Caco-2 (cell line): ENCODE results near the gene GATAD2B. TPM values are rescaled to one million over a fixed set of nuclear protein-coding genes. Genes with fewer than 3 reads are reported as not detected.
"Not testable (repeated sequence)": the region's sequence is repeated elsewhere in the genome, so short reads cannot be mapped to it uniquely, and the experiment has no call there.

ENCODE experiments used
- BruUV-seq: library from RNA; stranded (reverse); fragments of 400-500 nt; replicated peaks from 2 replicates; lab custom pipeline; 2021; lab: Mats Ljungman, UMichigan
- CTCF ChIA-PET: fragments of 300-600 bp; sonication (Branson Sonifier 250); formaldehyde crosslinking; loops from one replicate; lab custom pipeline; 2022; ENCODE audit warnings: antibody characterized with exemption; lab: Charles Lee
- POLR2A ChIA-PET: fragments of 300-600 bp; sonication (Branson Sonifier 250); formaldehyde crosslinking; loops from one replicate; lab custom pipeline; 2022; ENCODE audit warnings: antibody characterized with exemption; lab: Charles Lee
- DNase-seq, 2 experiments: peaks; one replicate each; pipeline versions ENCODE4 v3.0.0 to v3.0.0-alpha.2; 2020 to 2022
- H3K27me3 ChIP-seq: replicated peaks from 2 replicates; pipeline ENCODE4 v1.6.0; 2011; ENCODE audit warnings: low read length; ENCODE audit not compliant: control insufficient read depth, insufficient read depth
- H3K36me3 ChIP-seq: 2 replicates; pipeline ENCODE4 v1.5.1; 2011; ENCODE audit warnings: low read length; ENCODE audit not compliant: control insufficient read depth, insufficient read depth
- H3K4me1 ChIP-seq: fragments of 250-450 bp; sonication (Bioruptor Pico); 2 replicates; pipeline ENCODE4 v1.5.1; 2020; ENCODE audit warnings: mild to moderate bottlenecking
- H3K4me3 ChIP-seq: 2 replicates; pipeline ENCODE4 v1.5.1; 2011; ENCODE audit warnings: low read depth, mild to moderate bottlenecking, control low read depth, low read length
- H3K9me3 ChIP-seq: fragments of 250-450 bp; sonication (Bioruptor Pico); 2 replicates; pipeline ENCODE4 v1.5.1; 2020; ENCODE audit warnings: mild to moderate bottlenecking, moderate library complexity
- H3K27ac Mint-ChIP-seq: one replicate; pipeline ENCODE4 v1.8.0; 2022; ENCODE audit warnings: mixed read lengths; ENCODE audit not compliant: unreplicated experiment
- H3K27me3 Mint-ChIP-seq: one replicate; pipeline ENCODE4 v1.8.0; 2022; ENCODE audit warnings: mixed read lengths; ENCODE audit not compliant: insufficient read depth, unreplicated experiment
- H3K36me3 Mint-ChIP-seq: one replicate; pipeline ENCODE4 v1.8.0; 2022; ENCODE audit warnings: mild to moderate bottlenecking, mixed read lengths; ENCODE audit not compliant: insufficient read depth, unreplicated experiment
- H3K4me1 Mint-ChIP-seq: one replicate; pipeline ENCODE4 v1.8.0; 2022; ENCODE audit warnings: low read depth, mixed read lengths; ENCODE audit not compliant: unreplicated experiment
- H3K4me3 Mint-ChIP-seq: one replicate; pipeline ENCODE4 v1.8.0; 2022; ENCODE audit warnings: mild to moderate bottlenecking, moderate library complexity, mixed read lengths; ENCODE audit not compliant: unreplicated experiment
- H3K9me3 Mint-ChIP-seq: one replicate; pipeline ENCODE4 v1.8.0; 2022; ENCODE audit warnings: mixed read lengths; ENCODE audit not compliant: unreplicated experiment
- intact Hi-C: fragments of 100-400 bp; cut with micrococcal nuclease; formaldehyde crosslinking; loops from one replicate; pipeline ENCODE4 v1.10.0; 2022; ENCODE audit not compliant: unreplicated experiment
- total RNA-seq: library from RNA; stranded (reverse); gene quantifications from 2 replicates; pipeline ENCODE4 v1.2.3, GENCODE V29; 2022
- TF ChIP-seq, protein P1 (sequence below), 2 experiments: fragments of 200-600 bp in 1 of 2; IDR thresholded peaks; 1 replicate in 1 of 2; 2 replicates in 1 of 2; pipeline versions ENCODE4 v1.5.1 to v1.8.0; 2011 to 2022; ENCODE audit warnings: antibody characterized with exemption in 1 of 2, control low read depth in 1 of 2, inconsistent platforms in 1 of 2, low read depth in 1 of 2, low read length in 1 of 2, mild to moderate bottlenecking in 1 of 2, moderate library complexity in 1 of 2; ENCODE audit not compliant: insufficient read depth in 1 of 2, severe bottlenecking in 1 of 2, unreplicated experiment in 1 of 2

The GATAD2B gene
- total RNA-seq, 1 experiment from 2014 or later: 38.0 TPM

DNA sequence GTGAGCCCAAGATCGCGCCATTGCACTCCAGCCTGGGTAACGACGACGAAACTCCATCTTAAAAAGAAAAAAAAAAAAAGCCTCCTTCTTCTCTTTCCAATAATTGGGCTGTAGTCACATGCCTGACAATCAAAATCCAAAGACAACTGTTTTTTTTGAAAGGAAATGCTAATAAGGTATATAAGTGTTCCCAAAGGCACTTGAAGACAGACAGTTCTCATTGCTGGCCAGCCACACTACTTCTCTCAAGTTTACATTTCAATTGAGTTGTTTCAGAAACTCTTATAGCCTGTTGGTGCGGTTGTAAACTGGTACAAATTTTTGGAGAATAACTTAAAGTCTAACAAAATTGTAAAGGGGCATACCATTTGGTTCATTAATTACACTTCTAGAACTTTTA lies 23.3 kb downstream of the GATAD2B start:
- Mint-ChIP-seq H3K4me3 (no peak overlapping the region), H3K9me3 (no peaks in the 10 kb centered on the region), H3K4me1 (no peaks in the 10 kb centered on the region), H3K27me3 (no peaks in the 10 kb centered on the region), H3K27ac (no peak overlapping the region), H3K36me3 (peaks cover 17% of the 10 kb centered on the region)
- CTCF ChIA-PET: no interaction called here
- Histone ChIP-seq H3K36me3 (no peaks in the 10 kb centered on the region), H3K4me3 (no peak overlapping the region), H3K4me1 (no peaks in the 10 kb centered on the region), H3K9me3 (no peaks in the 10 kb centered on the region), H3K27me3 (no peaks in the 10 kb centered on the region)
- POLR2A ChIA-PET: no interaction called here
- TF ChIP-seq, protein P1, sequence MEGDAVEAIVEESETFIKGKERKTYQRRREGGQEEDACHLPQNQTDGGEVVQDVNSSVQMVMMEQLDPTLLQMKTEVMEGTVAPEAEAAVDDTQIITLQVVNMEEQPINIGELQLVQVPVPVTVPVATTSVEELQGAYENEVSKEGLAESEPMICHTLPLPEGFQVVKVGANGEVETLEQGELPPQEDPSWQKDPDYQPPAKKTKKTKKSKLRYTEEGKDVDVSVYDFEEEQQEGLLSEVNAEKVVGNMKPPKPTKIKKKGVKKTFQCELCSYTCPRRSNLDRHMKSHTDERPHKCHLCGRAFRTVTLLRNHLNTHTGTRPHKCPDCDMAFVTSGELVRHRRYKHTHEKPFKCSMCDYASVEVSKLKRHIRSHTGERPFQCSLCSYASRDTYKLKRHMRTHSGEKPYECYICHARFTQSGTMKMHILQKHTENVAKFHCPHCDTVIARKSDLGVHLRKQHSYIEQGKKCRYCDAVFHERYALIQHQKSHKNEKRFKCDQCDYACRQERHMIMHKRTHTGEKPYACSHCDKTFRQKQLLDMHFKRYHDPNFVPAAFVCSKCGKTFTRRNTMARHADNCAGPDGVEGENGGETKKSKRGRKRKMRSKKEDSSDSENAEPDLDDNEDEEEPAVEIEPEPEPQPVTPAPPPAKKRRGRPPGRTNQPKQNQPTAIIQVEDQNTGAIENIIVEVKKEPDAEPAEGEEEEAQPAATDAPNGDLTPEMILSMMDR (IDR thresholded peaks at IDR 0.05; ENCODE audit: insufficient read depth in 1 of 2, low read depth in 1 of 2, low read length in 1 of 2, severe bottlenecking in 1 of 2, unreplicated experiment in 1 of 2): no peak
- no peak for DNase-seq
- intact Hi-C loops: no loop called here
- BruUV-seq: no TSS peak

DNA sequence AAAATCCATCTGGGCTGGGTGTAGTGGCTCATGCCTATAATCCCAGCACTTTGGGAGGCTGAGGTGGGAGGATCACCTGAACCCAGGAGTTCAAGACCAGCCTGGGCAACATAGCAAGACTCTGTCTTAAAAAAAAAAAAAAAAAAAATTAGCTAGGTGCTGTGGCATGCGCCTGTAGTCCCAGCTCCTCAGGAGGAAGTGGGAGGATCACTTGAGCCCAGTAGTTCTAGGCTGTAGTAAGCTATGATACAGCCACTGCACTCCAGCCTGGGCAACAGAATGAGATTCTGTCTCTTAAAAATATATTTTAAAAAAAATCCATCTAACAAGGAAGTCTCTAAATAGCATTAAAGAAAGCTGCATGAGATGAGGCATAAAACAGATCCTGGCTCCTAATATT lies 26.9 kb downstream of the GATAD2B start:
- H3K27ac Mint-ChIP-seq, POLR2A ChIA-PET: not testable (repeated sequence)
- CTCF ChIA-PET: interaction anchor here (0.5 kb wide), 1 partner anchor 13 kb away, joined by 6 read pairs; no protein-coding TSS in a partner anchor

DNA sequence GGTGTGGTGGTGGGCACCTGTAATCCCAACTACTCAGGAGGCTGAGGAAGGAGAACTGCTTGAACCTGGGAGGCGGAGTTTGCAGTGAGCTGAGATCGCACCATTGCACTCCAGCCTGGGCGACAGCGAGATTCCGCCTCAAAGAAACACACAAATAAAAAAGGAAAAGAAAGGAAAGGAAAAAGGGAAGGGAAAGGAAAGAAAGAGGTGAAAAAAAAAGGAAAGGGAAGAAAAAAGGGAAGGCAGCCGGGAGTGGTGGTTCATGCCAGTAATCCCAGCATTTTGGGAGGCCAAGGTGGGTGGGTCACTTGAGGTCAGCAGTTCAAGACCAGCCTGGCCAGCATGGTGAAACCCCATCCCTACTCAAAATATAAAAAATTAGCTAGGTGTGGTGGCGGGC lies 31.7 kb downstream of the GATAD2B start:
- H3K36me3 Mint-ChIP-seq: peaks cover 30% of the 10 kb centered on the region
- POLR2A ChIA-PET: not testable (repeated sequence)

More for the DNA sequence above, 26.9 kb downstream of the GATAD2B start:
- DNase-seq, H3K27me3 ChIP-seq, H3K27me3 Mint-ChIP-seq, H3K36me3 ChIP-seq, intact Hi-C loops, H3K4me3 ChIP-seq, BruUV-seq, H3K9me3 Mint-ChIP-seq, H3K4me3 Mint-ChIP-seq, H3K4me1 ChIP-seq, H3K4me1 Mint-ChIP-seq, H3K9me3 ChIP-seq: not testable (repeated sequence)
- H3K36me3 Mint-ChIP-seq: peaks cover 28% of the 10 kb centered on the region

DNA sequence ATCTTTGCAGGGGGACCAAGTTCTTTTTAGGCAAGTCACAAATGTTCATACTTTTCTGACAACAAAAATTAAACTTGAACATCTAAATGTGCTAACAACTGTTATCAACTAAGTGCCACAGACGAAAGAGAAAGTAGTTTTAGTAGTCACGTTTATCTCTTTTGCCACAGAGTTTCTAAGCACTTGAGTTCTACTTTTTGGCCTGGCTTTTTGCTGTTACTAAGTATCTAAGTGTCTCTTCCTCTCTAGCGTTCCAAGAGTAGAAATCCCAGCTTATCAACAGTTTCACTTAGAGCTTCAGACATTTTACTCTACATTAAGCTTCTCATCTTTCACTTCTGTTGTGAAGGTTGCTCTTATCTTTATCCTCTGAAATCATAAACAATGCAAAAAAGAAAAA lies 34.2 kb downstream of the GATAD2B start:
- DNase-seq: no peak
- Mint-ChIP-seq H3K4me3 (no peak overlapping the region), H3K36me3 (peaks cover 30% of the 10 kb centered on the region), H3K4me1 (no peaks in the 10 kb centered on the region), H3K27ac (no peak overlapping the region), H3K27me3 (no peaks in the 10 kb centered on the region), H3K9me3 (no peaks in the 10 kb centered on the region)
- BruUV-seq: no TSS peak
- Histone ChIP-seq H3K27me3 (no peaks in the 10 kb centered on the region), H3K9me3 (no peaks in the 10 kb centered on the region), H3K36me3 (no peaks in the 10 kb centered on the region; the same call in 1 of the 2 replicates), H3K4me1 (no peaks in the 10 kb centered on the region), H3K4me3 (no peak overlapping the region)
- CTCF ChIA-PET: no interaction called here
- TF ChIP-seq, protein P1 (IDR thresholded peaks at IDR 0.05; ENCODE audit: insufficient read depth in 1 of 2, low read depth in 1 of 2, low read length in 1 of 2, severe bottlenecking in 1 of 2, unreplicated experiment in 1 of 2): no peak
- POLR2A ChIA-PET: interaction anchor here (0.5 kb wide), 1 partner anchor 22 kb away, joined by 3 read pairs; no protein-coding TSS in a partner anchor
- intact Hi-C loops: no loop called here

More for the DNA sequence above, 31.7 kb downstream of the GATAD2B start:
- H3K4me1 ChIP-seq, DNase-seq, H3K9me3 ChIP-seq, CTCF ChIA-PET, H3K27me3 Mint-ChIP-seq, H3K4me1 Mint-ChIP-seq, H3K9me3 Mint-ChIP-seq, H3K36me3 ChIP-seq, H3K4me3 ChIP-seq, H3K27me3 ChIP-seq, intact Hi-C loops, H3K4me3 Mint-ChIP-seq, BruUV-seq, H3K27ac Mint-ChIP-seq: not testable (repeated sequence)
